Erythroblast (primary cell): ENCODE measurements around the gene LRRC10B.

Source experiments
- DNase-seq, 2 experiments: peaks; one replicate each; lab custom pipeline; 2025; lab: John Stamatoyannopoulos, UW
- GATA1 ChIP-seq: IDR thresholded peaks from 2 replicates; pipeline ENCODE4 v1.6.1; 2011; ENCODE audit warnings: low read depth, mild to moderate bottlenecking, control low read depth, low read length, moderate library complexity
- POLR2A ChIP-seq: IDR thresholded peaks from 2 replicates; pipeline ENCODE4 v1.6.1; 2011; ENCODE audit warnings: mild to moderate bottlenecking, low read length

Gene LRRC10B

GRCh38 chr11:61534933-61535839 lies 26.6 kb downstream of the LRRC10B start:
- no peak for DNase-seq
- no peak for TF ChIP-seq GATA1
- no peak for TF ChIP-seq POLR2A

GRCh38 chr11:61535998-61536675 lies 27.6 kb downstream of the LRRC10B start:
- no peak for DNase-seq
- TF ChIP-seq POLR2A, result no peak
- no peak for TF ChIP-seq GATA1

- TF ChIP-seq POLR2A (no peak), GATA1 (no peak)
- DNase-seq, result no peak
Measured at GRCh38 chr11:61536676-61537270, 28.2 kb downstream of the LRRC10B start.

GRCh38 chr11:61537326-61537725 lies 28.8 kb downstream of the LRRC10B start:
- no peak for DNase-seq
- TF ChIP-seq POLR2A, result no peak

GRCh38 chr11:61538636-61538961 lies 30.1 kb downstream of the LRRC10B start:
- DNase-seq, result no peak
- TF ChIP-seq GATA1 (no peak), POLR2A (no peak)

GRCh38 chr11:61539006-61539405 lies 30.5 kb downstream of the LRRC10B start:
- DNase-seq, result no peak
- TF ChIP-seq POLR2A (no peak), GATA1 (no peak)

- no peak for TF ChIP-seq GATA1
- TF ChIP-seq POLR2A, result no peak
- no peak for DNase-seq
Measured at GRCh38 chr11:61539831-61540357, 31.3 kb downstream of the LRRC10B start.

- no peak for DNase-seq
- no peak for TF ChIP-seq GATA1
- TF ChIP-seq POLR2A, result no peak
Measured at GRCh38 chr11:61540528-61540927, 32.0 kb downstream of the LRRC10B start.

- no peak for TF ChIP-seq POLR2A
- TF ChIP-seq GATA1, result no peak
- DNase-seq, result no peak
Measured at GRCh38 chr11:61541598-61541997, 33.0 kb downstream of the LRRC10B start.

GRCh38 chr11:61542024-61542461 lies 33.5 kb downstream of the LRRC10B start:
- DNase-seq, result no peak
- no peak for TF ChIP-seq GATA1

GRCh38 chr11:61542705-61543104 lies 34.2 kb downstream of the LRRC10B start:
- DNase-seq, result no peak
- TF ChIP-seq POLR2A (no peak), GATA1 (no peak)

- DNase-seq, result no peak
- TF ChIP-seq POLR2A, result no peak
- TF ChIP-seq GATA1, result no peak
Measured at GRCh38 chr11:61543606-61544306, 35.2 kb downstream of the LRRC10B start.

- DNase-seq, result no peak
- no peak for TF ChIP-seq GATA1
- no peak for TF ChIP-seq POLR2A
Measured at GRCh38 chr11:61544466-61544865, 35.9 kb downstream of the LRRC10B start.
